Measurements from ENCODE around the gene DCPS.
A peak's percentile ranks its signal among the peaks of the same experiment; 100 is the strongest.
"Not testable (repeated sequence)": the region's sequence is repeated elsewhere in the genome, so short reads cannot be mapped to it uniquely, and the experiment has no call there.

Gene DCPS, protein sequence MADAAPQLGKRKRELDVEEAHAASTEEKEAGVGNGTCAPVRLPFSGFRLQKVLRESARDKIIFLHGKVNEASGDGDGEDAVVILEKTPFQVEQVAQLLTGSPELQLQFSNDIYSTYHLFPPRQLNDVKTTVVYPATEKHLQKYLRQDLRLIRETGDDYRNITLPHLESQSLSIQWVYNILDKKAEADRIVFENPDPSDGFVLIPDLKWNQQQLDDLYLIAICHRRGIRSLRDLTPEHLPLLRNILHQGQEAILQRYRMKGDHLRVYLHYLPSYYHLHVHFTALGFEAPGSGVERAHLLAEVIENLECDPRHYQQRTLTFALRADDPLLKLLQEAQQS

DNA sequence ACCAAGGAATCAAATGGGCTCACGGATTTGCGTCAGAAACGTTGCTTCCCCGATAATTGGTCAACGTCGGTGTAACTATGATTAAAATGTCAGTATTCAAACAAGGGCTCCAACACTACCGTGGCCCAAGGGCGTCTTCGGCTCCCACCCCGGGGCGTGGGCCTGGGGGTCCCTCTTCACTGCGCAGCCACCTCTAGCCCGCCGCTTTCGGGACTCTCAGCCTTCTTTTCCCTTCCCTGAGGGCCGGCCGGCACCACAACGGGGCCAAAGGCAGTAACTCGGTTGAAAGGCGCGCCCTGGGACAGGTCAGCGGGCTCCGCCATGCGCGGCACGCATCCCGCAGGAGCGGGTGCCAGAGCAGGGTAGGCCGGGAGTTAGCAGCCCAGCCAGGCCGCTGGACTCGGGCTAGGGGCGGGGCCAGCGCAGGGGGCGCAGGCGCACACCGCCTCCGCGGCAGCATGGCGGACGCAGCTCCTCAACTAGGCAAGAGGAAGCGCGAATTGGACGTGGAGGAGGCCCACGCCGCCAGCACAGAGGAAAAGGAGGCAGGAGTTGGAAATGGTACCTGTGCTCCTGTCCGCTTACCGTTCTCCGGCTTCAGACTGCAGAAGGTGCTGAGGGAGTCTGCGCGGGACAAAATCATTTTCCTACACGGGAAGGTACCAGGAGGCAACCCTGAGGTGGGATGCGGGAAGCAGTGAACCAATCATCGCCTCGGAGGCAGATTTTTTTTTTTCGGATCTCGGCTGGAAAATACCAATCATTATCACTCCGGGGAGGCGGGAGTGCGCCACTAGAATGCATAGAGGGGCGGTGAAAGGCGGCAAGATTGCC lies at the start of gene DCPS:
Gene DCPS (plus strand): TSS at position 438 of the 834 bp plus-strand sequence. CDS start 21 bp downstream, at position 459.
- DNase-seq = peak; percentile 82

DNA sequence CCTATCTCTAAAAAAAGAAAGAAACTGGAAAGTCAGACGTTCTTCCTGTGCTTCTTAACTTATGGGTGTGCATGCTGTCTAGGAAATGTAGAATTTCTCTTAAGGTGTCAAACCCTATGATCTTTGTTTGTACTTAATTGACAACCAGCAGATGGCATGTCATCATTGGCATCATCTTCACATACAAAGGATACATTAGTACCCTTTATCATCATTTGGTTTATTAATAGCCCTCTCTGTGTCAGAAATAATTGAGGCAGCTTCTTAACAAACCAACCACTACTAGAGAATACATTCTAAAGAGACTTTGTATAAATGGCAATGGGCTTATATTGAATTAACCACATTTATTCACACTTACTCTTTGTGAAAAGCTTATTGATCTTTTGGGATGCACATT lies 49.0 kb upstream of the DCPS start:
- no peak for DNase-seq

DNA sequence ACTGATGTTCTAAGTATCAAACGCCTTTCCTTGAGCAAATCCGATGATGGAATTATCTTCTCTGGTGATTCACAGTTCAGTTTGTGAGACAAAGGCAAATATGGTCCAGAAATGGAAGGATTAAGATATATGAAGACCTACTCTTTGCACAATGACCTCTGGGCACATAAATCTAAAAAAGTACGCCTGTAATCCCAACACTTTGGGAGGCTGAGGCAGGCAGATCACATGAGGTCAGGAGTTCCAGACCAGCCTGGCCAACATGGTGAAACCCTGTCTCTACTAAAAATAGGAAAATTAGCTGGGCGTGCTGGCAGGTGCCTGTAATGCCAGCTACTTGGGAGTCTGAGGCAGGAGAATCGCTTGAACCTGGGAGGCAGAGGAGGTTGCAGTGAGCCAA lies 48.4 kb upstream of the DCPS start:
- DNase-seq = not testable (repeated sequence)

DNA sequence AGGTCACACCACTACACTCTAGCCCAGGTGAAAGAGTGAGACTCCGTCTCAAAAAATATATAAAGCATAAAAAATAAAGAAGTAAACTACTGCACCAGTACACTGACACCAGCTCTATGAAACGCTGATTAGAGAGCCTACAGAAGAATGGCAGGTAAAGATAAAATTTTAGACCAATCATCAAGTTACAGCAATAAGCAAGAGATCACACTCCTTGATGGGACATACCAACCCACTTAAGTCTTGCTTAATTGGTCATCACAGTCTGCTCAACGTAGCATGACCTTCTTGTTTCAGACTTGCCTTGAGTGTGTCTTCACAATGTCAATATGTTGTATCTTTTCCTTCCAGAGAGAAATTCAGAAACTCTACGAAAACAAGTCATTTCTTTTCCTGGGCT lies 47.6 kb upstream of the DCPS start:
- DNase-seq = no peak

DNA sequence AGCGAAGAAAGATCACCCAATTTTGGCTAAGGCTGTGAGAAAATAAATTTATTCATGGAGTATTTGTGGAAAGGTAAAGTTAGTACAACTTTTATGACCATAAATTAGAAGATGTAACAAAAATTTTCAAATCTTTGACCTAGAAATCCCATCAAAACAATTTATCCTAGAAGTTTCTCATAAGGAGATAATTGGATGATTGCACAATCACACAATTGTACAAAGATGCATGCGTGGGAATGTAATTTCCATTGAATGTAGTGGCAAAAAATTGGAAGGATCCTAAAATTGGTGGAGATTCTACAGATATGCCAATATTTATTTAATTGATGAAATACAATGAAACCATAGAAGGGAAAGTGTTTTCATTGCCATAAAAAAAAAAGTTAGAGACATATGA lies 46.7 kb upstream of the DCPS start:
- DNase-seq = no peak

DNA sequence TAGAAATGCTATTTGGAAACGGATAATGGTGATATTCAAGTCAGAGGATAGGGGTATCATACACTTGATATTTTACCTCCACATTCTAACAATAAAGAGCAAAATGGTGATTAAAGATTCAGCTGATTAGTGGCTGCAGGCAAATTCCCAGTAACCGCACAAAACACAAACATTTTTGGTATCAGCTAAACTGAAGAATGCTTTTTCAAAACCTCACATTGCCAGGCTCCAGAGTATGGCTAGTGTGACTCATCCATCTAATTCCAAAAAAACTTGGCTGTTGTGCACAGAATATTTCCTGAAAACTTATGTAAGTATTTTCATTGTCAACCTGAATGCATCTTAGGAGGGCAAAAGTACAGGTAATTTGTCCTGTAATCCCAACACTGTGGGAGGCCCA lies 46.1 kb upstream of the DCPS start:
- DNase-seq = no peak

DNA sequence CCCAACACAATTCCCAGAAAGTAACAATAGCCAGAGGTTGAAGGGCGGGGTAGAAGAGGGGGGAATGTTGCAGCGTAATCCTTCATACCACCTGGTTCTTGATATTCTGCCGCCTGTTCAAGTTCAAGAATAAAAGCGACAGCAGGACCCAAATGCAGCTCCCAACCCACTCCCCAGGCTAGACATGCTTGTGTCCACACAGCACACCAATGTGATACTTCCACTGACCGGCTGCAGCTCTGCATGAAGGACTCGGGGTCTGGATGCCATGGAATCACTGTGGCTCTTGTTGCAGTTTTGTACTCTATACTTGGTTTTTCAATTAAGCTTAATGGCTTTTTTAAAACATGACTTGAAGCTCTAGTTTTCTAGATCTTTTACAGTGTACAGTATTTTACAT lies 41.6 kb upstream of the DCPS start:
- no peak for DNase-seq

DNA sequence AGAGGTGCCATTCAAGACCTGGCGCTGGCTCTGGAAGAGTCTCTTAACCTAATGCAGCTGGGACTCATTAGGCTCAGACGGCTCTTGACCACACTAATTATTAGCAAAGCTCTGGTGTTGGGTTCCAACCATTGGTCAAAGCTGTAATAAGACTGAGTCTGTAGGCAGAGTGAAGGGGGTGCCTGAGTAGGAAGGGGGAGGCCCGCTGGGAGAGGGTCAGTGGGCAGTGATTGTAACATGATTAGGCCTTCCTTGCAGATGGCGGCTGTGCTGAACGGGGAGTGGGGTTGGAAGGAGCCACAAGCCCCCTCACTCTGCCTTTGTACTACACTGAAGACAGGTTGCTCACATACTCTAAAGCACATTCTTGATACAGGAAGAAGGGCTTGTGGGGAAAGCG lies 40.4 kb upstream of the DCPS start:
- DNase-seq = no peak

DNA sequence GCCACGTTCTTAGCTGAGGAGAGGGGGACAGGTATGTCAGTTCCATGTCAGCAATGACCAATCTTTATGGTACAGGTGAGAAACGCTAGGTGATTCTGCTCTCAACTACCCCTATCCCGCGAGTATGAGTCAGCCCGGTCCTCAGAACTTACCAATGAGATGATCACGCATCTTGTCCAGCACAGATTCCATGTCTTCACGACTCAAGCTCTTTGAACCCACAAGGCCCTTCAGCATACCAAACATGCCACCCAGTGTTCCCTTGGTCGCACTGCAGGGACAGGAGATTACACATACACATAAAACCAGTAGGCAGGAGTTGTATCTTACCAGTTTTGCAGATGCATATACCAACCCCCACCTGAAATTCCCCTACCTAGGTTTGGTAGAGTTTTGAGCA lies 38.0 kb upstream of the DCPS start:
- no peak for DNase-seq

DNA sequence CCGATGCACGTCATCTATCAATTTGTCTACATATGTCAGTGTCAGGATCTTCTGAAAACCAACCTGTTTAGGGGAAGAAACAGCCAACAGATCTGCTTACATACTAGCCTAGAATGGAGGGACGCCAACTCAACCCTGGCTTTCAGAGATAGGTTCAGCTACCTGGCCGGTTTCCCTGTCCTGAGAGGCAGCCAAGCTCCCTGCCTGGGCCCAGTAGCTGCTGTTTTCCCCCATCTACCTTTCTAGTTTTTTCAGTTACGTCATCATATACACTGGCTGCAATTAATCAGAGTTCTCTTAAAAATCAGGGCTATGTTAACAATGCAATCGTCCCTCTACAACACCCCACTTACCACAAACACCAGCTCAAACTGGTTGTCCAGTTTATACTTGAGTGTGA lies 36.2 kb upstream of the DCPS start:
- DNase-seq = no peak

DNA sequence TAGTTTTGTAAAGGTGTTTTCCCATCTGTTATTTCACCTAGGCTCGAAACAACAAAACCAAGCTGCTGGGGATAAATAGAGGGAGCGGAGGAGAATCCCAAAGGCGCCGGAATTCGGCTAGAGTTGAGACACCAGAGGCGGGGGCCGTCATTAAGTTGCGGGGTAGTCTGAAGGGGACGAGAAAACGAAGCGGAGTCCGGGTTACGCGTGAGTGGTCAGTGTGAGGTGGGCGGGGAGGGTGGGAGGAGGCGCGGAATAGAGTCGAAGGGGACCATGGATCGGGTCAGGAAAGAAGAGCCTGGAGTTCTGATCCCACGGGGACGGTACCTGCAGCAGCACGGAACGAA lies 35.5 kb upstream of the DCPS start:
- DNase-seq = peak; percentile 11

DNA sequence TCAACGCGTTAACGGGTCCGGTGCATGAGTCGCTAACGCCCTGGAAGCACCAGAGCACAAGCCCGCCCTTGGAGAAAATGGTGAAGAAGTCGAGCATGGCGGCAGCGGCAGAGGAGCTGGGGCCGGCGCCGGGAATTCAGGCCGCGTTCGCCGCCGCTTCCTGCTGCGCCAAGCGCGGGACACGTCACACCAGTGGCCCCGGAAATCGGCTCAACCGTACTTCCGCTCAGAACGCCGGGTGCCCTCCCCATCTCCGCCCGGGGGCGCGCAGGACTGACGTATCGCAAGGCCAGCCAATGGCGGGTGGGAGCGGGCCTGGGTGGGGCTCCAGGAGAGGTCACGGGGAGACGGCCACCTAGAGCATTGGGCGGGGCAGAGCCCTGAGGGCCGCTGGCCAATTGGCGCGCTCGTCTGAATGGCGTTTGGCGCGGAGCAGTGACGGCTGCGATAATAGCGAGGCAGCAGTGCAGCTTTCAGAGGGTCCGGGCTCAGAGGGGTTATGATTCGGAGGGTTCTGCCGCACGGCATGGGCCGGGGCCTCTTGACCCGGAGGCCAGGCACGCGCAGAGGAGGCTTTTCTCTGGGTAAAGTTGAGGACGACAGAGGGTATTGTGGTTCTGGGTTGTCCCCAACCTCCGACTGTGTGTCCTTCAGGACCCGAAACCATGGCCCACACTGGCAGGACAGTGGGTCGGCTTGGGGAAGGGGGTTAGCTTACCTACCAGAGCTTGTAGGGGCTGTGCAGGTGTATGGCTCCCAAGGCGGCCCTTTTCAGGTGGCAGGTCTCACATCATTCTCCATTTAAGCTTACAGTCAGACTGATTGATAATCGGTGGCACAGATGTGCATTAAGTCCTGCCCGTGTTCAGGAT lies 34.9 kb upstream of the DCPS start, which contains the start of the genes FOXRED1 and SRPRA:
Gene FOXRED1 (plus strand): TSS at position 447 of the 872 bp plus-strand sequence. CDS start 53 bp downstream, at position 500.
Gene SRPRA (minus strand): TSS at position 188 of the 872 bp plus-strand sequence. CDS start 91 bp downstream, at position 97.
- peak; percentile 100 for DNase-seq

DNA sequence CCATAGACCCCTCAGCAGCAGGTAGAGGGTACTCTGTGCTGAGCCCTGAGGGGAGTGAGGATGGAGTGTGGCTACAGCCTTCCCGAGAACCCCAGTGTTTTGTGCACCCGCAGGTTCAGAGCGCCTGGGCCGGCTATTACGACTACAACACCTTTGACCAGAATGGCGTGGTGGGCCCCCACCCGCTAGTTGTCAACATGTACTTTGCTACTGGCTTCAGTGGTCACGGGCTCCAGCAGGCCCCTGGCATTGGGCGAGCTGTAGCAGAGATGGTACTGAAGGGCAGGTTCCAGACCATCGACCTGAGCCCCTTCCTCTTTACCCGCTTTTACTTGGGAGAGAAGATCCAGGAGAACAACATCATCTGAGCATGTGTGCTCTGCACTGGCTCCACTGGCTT lies 26.5 kb upstream of the DCPS start:
- no peak for DNase-seq

DNA sequence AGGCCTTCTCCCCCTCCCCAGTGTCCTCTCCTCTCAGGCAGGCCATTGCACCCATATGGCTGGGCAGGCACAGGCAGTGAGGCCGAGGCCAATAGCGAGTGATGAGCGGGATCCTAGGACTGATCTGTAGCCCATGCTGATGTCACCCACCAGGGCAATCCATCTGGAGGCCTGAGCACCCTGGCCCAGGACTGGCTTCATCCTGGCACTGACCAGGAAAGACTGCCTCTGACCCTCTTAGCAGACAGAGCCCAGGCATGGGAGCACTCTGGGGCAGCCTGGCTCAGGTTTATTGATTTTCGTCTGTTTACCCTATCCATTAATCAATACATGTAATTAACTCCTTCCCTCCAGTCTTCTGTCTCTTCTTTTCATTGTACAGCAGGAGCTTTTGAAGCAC lies 26.1 kb upstream of the DCPS start:
- DNase-seq = no peak

DNA sequence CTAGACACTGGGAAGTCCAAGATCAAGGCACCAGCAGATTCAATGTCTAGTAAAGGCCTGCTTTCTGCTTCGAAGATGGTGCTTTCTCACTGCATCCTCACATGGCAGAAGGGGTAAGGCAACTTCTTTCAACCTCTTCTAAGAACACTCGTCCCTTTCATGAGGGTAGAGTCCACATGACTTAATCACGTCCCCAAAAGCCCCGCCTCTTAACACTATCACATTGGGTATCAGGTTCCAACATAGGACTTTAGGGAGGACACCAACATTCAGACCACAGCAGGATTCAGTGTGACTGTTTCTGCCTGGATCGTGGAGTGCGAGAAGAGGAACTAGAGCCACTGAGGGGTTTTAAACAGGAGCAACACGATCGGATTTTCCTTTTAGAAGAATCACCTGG lies 24.7 kb upstream of the DCPS start:
- no peak for DNase-seq

DNA sequence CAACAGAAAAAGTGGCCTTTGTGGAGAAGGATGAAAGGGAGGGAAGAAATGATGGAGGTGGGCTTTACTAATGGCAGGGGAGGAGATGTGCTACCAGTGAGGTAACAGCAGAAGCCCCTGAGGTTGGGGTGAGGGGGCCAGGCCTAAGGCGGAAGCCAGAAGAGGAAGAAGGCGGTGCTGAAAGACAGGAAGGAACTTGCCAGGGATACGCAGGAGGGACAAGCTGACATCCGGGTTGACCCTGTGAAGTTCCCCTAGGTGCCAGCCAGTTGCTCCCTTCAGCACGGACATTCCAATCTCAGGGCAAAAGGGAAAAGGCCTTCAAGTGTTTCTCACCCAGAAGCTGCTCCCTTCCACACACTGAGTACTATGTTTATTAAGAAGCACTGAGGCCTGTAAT lies 23.3 kb upstream of the DCPS start:
- DNase-seq = no peak

DNA sequence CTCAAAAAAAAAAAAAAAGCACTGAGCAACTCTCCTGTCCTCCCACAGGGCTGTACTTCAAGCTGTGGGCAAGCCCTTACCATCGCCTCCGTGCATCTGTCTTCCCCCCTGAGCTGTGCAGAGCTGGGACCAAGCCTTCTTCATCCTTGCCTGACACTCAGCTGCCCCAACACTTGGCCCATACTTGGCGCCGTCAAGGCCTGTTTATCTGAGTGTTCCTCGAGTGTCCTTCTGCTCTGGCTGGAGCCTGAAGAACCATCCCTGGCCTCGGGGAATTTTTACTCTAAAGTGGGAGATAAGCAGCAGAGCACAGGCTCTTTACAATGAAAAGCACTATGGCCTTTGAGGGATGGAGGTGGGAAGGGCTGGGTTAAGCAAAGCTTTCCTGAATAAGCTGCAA lies 22.6 kb upstream of the DCPS start:
- DNase-seq = no peak

DNA sequence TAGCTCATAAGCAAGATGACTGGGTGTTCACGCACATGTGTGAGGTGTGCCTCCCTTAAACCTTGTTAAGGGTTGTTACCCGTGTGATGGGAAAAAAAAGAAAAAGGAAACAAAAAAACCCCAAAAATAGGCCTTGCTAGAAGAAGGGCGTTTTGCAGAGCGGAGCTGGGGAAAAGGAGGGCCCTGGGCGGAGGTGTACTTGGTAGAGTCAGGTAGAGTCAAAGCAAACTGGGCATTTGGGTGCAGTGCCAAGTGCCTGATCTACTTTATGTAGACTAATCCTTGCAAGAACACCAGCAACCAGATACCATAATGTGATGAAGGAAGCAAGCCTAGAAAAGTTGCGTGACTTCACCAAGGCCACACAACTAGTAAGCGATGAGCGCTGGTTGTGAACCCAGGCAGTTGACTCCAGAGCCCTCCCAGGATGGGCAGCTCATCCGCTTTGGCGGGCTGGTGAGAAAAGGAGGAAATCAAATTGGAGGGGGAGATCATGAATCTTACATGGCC lies 22.1 kb upstream of the DCPS start:
- no peak for DNase-seq

DNA sequence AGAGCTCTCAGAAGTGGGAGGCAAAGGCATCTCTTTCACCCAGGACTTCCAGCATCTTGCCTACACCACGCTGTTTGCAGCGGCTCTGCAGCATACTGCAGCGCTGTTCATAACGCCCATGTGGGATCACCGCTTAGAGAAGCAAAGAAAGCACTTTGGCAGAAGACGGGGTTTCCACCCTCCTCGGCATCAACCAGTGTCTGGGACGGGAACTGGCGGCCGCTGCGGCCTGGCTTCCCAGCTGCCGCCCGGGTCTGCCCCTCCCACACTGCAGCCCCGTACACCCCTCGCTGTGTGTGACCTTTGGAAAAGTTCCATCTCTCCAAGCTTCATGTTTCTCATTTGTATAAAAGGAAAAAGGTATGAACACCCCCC lies 21.5 kb upstream of the DCPS start:
- DNase-seq = peak; percentile 22

DNA sequence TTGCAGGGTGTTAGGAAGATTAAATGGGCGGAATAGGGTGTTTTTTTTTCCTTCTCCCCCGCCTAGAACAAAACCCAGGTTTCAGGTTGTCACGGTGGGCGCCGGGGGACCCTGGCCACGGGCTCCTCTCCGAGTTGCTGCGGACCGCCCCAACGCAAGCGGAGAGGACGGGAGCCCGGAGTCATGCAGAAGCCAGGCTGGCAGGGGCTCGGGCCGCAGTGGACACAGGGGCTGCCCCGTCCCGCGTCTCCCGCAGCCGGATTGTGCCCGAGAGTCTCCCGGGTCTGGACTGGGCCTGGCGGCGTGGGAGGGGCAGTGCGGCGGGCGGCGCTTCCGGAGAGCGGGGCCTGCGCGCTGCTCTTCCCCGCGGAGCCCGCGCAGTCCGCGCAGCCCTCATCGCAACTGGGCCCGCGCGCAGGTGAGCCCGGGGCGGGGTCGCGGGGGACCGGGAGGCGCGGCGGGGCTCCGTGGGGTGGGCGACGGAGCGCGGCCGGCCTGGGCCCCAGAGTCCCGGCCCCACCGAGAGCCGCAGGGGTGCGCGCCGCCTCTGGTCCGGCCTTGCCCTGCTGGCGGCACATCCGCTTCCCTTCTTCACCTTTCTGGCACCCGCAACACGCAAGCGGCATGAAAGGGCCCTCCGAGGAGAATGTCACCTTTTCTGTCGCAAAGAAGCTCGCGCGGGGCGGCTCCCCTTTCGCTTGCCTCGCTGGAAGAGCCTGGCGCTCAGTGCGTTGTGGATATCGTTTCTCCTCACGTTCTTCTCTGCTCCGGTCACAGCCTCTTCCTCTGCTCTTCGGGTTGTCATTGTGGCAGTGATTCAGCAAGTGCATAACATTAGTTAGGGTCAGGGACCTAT lies 20.9 kb upstream of the DCPS start, which contains the start of gene TIRAP:
Gene TIRAP (plus strand): TSS at position 358 of the 856 bp plus-strand sequence. CDS start 7,802 bp downstream, outside the sequence.
- peak; percentile 58 for DNase-seq

DNA sequence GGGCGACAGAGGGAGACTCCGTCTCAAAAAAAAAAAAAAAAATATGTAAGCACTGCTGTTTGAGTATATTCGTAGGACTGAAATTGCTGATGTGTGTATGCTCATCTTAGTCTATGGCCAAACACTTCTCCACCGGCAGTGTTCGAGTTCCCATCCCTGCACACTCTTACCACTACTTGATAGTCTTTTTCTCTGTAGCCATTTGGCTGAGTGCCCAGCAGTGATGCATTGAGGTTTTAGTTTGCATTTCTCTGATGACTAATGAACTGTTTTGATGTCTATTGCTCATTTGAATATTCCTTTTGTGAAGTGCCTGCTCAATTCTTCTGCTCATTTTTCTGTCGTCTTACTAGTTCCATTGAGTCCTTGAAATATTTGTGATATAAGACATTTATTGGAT lies 19.0 kb upstream of the DCPS start:
- peak; percentile 84 for DNase-seq

DNA sequence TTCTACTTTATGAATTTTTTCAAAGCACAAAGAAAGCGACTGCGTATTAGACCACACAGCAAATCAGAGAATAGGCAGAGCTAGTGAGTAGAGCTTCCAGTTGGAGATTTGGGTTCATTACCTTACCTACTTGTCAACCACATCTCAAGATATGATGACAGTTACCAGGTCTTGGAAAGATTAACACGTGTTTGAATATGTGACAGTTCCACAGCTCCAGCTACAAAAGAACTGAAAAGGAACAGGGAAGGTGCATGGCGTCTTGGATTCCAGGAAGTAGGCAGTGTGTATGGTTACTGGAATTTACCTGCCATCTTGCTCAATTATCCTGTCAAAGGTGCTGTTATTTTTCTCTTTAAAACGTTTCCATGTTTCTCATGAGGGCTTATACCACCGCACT lies 15.6 kb upstream of the DCPS start:
- no peak for DNase-seq
